ENCODE data around the gene IDH1.

The IDH1 gene

GRCh38 chr2:208255557-208256106 lies 761 bp upstream of the IDH1 start:
- TF ChIP-seq SP1 (IDR thresholded peaks at IDR 0.05) = no peak
- TF ChIP-seq FOXK2 (IDR thresholded peaks at IDR 0.05) = no peak
- TF ChIP-seq L3MBTL2 (conservative IDR thresholded peaks at IDR 0.05) = no peak
- TF ChIP-seq TARDBP (IDR thresholded peaks at IDR 0.05) = no peak
- no peak for DNase-seq (ENCODE audit: extremely low spot score)
- POLR2A ChIA-PET = interaction anchor here (2.9 kb wide), 1 partner anchor 10 kb away, joined by 20 read pairs; the partner anchor contains the start of gene PIKFYVE
- CTCF ChIA-PET = interaction anchor here (0.6 to 1.6 kb wide), 4 partner anchors 13 to 184 kb away, joined by 3 to 5 read pairs (median 4); no protein-coding TSS in a partner anchor

DNA sequence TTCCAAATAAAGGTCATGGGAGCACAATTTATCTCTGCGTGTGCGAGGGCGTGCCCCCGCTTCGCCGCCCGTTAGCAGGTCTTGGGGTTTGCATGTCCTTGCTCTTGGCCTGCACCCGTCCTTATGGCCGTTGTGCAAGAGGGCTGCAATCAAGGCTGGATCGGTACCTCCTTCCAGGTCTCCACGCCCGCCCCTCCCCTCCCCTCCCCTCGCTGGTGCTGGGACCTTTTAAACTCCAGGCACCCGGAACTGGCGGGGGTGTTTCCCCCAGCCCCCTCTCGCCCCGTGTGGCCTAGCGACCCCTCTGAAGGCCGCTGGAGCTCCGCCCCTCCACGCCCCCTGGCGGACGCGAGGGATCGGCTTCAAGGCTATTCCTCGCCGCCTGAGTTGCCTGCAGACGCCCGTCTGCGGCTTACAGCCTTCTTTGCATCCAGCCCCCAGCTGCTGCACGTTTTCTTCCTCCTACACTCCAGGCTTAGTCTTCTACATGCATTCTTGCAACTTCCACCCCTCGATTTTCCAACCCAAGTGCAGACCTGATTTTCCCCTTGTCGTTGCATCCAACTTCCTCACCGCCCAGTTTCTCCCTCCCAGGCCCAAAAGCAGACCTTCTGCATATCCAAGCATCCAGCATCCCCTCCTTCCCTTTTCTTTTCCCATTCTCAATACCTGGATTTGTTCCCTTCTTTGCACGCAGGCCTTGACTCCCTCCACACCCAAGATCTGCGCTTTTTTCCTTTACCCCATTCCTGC lies 577 bp downstream of the IDH1 start:
- peak; percentile 87 for DNase-seq (ENCODE audit: extremely low spot score)
- ChIA-PET POLR2A (interaction anchor here (0.6 to 2.9 kb wide), 4 partner anchors 11 to 112 kb away, joined by 3 to 20 read pairs (median 6); partner anchors contain the start of gene PIKFYVE), CTCF (interaction anchor here (0.9 to 2.5 kb wide), 6 partner anchors 11 to 152 kb away, joined by 3 to 15 read pairs (median 4); no protein-coding TSS in a partner anchor)
- TF ChIP-seq ARNT (IDR thresholded peaks at IDR 0.05) (no peak), PKNOX1 (IDR thresholded peaks at IDR 0.05) (no peak), ELF4 (IDR thresholded peaks at IDR 0.05) (no peak), FOXK2 (IDR thresholded peaks at IDR 0.05) (no peak), LEF1 (IDR thresholded peaks at IDR 0.05; ENCODE audit: borderline replicate concordance) (no peak), SUZ12 (IDR thresholded peaks at IDR 0.05) (no peak), SP1 (IDR thresholded peaks at IDR 0.05) (no peak), FOXM1 (IDR thresholded peaks at IDR 0.05; ENCODE audit: borderline replicate concordance) (no peak), FOXA1 (IDR thresholded peaks at IDR 0.05) (no peak), HDGF (IDR thresholded peaks at IDR 0.05; ENCODE audit: borderline replicate concordance) (no peak), L3MBTL2 (conservative IDR thresholded peaks at IDR 0.05) (no peak), TARDBP (IDR thresholded peaks at IDR 0.05) (no peak), BHLHE40 (IDR thresholded peaks at IDR 0.05; ENCODE audit: borderline replicate concordance) (no peak), CTBP1 (IDR thresholded peaks at IDR 0.05; ENCODE audit: borderline replicate concordance) (no peak)

DNA sequence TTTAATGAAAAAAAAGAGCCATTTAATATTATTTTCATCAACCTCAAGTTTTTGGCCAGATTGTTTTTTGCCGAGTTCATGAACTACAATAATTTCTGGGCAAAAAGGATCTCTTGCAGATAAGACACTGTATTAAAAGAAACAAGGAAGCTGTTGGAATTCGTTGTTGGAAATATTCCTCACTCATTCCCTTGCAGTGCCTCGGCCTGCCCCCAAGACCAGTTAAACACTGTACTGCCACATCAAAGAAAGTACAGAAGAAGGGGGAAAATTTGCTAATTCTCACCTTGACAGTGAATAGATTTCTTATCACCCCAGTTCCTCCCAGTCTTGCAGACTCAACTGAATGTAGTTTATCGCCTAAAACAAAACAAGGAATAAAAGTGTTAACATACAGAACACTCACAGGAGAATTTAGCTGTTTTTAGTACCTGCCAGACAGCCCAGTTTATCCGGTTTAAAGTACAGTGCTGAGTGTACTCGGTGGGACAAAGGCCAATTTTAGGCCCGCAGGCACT lies 1.2 kb downstream of the IDH1 start:
- TF ChIP-seq PKNOX1 (IDR thresholded peaks at IDR 0.05) (no peak), ARNT (IDR thresholded peaks at IDR 0.05) (no peak), ZNF384 (IDR thresholded peaks at IDR 0.05) (no peak), L3MBTL2 (conservative IDR thresholded peaks at IDR 0.05) (no peak), BHLHE40 (IDR thresholded peaks at IDR 0.05; ENCODE audit: borderline replicate concordance) (no peak), LEF1 (IDR thresholded peaks at IDR 0.05; ENCODE audit: borderline replicate concordance) (no peak), SUZ12 (IDR thresholded peaks at IDR 0.05) (no peak), TARDBP (IDR thresholded peaks at IDR 0.05) (no peak), NFRKB (IDR thresholded peaks at IDR 0.05) (no peak), ELF4 (IDR thresholded peaks at IDR 0.05) (no peak), FOXM1 (IDR thresholded peaks at IDR 0.05; ENCODE audit: borderline replicate concordance) (no peak)
- peak; percentile 11 for DNase-seq (ENCODE audit: extremely low spot score)
- ChIA-PET POLR2A (interaction anchor here (1.0 to 2.9 kb wide), 3 partner anchors 12 to 111 kb away, joined by 3 to 20 read pairs (median 9); partner anchors contain the start of gene PIKFYVE), CTCF (interaction anchor here (1.0 to 2.5 kb wide), 3 partner anchors 78 to 151 kb away, joined by 4 to 15 read pairs (median 12); no protein-coding TSS in a partner anchor)

DNA sequence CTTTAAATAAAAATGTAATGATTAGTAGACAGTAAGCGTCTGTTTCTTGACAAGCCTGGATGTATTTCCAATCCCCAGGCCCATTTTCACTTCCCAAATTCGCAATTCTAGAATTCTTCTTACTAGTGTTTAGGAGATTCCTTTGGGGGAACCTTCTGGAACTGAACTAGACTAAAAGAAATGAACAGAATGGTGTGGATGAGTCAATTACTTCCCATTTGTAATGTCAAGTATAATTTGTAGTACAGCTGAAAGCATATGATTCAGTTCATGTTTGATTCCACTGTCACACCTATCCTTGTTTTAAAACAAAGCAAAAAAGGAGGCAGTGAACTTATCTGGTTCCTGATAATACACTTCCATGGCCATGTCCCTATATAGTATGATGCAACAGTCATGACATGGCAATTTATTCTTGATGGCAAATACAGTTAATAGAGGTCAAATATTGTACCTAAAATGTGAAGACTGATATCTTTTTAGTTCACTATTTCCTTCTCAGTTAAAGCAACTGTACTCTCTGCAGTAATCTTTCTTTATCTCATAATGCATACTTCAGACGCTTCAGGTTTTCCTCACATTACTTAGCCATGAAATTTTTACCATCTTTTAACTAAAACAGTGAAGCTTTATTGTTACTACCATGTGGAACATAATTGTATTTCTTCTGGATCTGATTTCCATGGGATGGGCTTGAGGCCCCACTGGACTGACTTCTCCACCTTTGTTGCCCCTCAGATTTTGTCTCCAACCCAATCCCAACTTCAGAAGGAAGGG lies 2.0 kb downstream of the IDH1 start:
- POLR2A ChIA-PET = no interaction called here
- DNase-seq (ENCODE audit: extremely low spot score) = no peak
- TF ChIP-seq CTBP1 (IDR thresholded peaks at IDR 0.05; ENCODE audit: borderline replicate concordance) (no peak), PKNOX1 (IDR thresholded peaks at IDR 0.05) (no peak), FOXM1 (IDR thresholded peaks at IDR 0.05; ENCODE audit: borderline replicate concordance) (no peak), ZNF384 (IDR thresholded peaks at IDR 0.05) (no peak), ARNT (IDR thresholded peaks at IDR 0.05) (no peak), LEF1 (IDR thresholded peaks at IDR 0.05; ENCODE audit: borderline replicate concordance) (no peak), L3MBTL2 (conservative IDR thresholded peaks at IDR 0.05) (no peak), BHLHE40 (IDR thresholded peaks at IDR 0.05; ENCODE audit: borderline replicate concordance) (no peak), NFRKB (IDR thresholded peaks at IDR 0.05) (no peak)
- CTCF ChIA-PET = interaction anchor here (2.3 to 2.5 kb wide), 2 partner anchors 77 to 151 kb away, joined by 12 to 15 read pairs; no protein-coding TSS in a partner anchor

DNA sequence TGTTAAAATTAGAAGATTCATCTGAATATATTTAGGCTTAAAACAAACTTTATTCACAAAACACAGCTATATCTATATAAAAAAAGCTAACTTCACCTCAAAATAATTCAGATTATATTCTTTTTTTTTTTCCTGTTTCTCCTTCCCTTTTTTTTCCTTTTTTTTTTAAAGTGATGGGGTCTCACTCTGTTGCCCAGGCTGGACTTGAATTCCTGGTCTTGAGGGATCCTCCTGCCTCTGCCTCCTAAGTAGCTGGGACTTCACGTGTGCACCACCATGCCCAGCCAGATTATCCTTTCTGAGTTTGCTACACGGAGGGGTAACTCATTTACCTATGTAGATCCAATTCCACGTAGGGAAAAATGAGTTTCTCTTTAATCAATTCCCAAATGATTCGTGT lies 3.8 kb downstream of the IDH1 start:
- CTCF ChIA-PET = interaction anchor here (1.5 kb wide), 1 partner anchor 75 kb away, joined by 5 read pairs; no protein-coding TSS in a partner anchor
- no peak for DNase-seq (ENCODE audit: extremely low spot score)

More for the DNA sequence above, 3.8 kb downstream of the IDH1 start:
- no peak for TF ChIP-seq ZNF384 (IDR thresholded peaks at IDR 0.05)
- no peak for TF ChIP-seq NFRKB (IDR thresholded peaks at IDR 0.05)
- TF ChIP-seq LEF1 (IDR thresholded peaks at IDR 0.05; ENCODE audit: borderline replicate concordance) = no peak
- TF ChIP-seq FOXK2 (IDR thresholded peaks at IDR 0.05) = no peak
- TF ChIP-seq SP1 (IDR thresholded peaks at IDR 0.05) = no peak
- TF ChIP-seq PKNOX1 (IDR thresholded peaks at IDR 0.05) = no peak
- no peak for TF ChIP-seq ELF4 (IDR thresholded peaks at IDR 0.05)
- no peak for TF ChIP-seq CTBP1 (IDR thresholded peaks at IDR 0.05; ENCODE audit: borderline replicate concordance)
- TF ChIP-seq HDGF (IDR thresholded peaks at IDR 0.05; ENCODE audit: borderline replicate concordance) = no peak
- TF ChIP-seq BHLHE40 (IDR thresholded peaks at IDR 0.05; ENCODE audit: borderline replicate concordance) = no peak
- no peak for TF ChIP-seq L3MBTL2 (conservative IDR thresholded peaks at IDR 0.05)
- no peak for TF ChIP-seq TARDBP (IDR thresholded peaks at IDR 0.05)
- TF ChIP-seq FOXM1 (IDR thresholded peaks at IDR 0.05; ENCODE audit: borderline replicate concordance) = no peak
- no peak for TF ChIP-seq FOXA1 (IDR thresholded peaks at IDR 0.05)
- POLR2A ChIA-PET = no interaction called here
